Activated CD4-positive, alpha-beta T cell treated with anti-CD3 and anti-CD28 coated beads, Interleukin-2, amount 50 U/mL, for 1 hour (primary cell): ENCODE data around the gene TMOD3.
"Not testable (repeated sequence)": the region's sequence is repeated elsewhere in the genome, so short reads cannot be mapped to it uniquely, and the experiment has no call there.

Experiments used
- DNase-seq: peaks from one replicate; pipeline ENCODE4 v3.0.0-alpha.2; 2020

The TMOD3 gene

GRCh38 chr15:51829376-51830275 is at the start of gene TMOD3:
TSS of gene TMOD3 (plus strand) at chr15:51829653. CDS start at chr15:51862885, 33,232 bp downstream.
- DNase-seq: peak; percentile 88

DNA sequence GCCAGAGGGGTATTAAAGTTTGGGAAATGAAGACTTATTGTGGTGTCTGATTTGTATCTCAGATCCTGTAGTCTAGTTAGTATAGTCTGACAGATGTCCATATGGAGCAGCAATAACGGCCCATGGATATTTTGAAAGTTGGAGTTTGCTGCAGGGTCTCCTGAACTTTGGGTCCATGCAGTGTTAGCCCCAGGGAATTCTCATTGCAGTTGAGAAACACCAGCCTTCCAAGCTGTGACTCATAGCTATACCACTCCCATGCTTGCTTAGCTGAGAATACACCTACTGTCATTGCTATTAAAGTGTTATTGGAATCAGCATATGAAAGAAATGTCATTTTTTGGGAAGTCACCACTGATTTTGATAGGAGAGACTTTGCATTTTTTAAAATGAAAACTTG is 48.8 kb upstream of the TMOD3 start:
- DNase-seq: no peak

DNA sequence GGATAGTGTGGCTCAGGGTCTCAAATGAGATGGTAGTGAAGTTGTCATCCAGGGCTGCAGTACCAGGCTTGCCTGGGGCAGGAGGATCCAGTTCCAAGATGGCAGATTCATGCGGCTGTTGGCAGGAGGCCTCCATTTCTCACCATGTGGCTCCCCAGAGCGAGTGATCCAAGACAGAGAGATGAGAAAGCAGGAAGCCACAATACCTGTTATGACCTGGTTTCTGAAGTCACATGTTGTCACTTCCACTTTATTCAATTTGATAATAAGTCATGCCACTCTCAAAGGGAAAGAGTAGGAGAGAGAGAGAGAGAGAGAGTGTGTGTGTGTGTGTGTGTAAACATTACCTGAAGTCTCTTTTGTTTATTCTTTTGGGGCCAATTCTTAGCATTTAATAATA is 47.9 kb upstream of the TMOD3 start:
- no peak for DNase-seq

DNA sequence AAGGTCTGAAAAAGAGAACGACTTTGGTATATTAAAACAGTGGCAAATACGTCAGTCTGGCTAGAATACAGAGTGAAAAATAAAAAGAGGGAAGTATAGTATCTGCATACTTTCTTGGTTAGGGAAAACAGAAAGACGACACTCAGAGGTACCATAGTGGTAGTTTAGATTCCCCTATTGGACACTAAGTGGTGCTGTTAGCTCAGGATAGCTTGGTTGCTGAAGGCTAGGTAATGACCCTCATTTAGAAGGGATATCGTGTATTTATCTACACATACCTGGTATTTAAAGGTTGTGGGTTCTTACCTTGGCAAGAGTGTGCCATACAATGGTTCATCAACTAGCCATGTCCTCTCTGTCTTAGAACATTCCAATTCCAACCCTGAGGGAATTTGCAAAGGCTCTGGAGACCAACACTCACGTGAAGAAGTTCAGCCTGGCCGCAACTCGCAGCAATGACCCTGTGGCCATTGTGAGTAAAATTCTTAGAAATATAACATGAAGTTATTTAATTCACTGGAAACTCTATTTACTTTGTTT is 47.0 kb upstream of the TMOD3 start:
- DNase-seq: no peak

DNA sequence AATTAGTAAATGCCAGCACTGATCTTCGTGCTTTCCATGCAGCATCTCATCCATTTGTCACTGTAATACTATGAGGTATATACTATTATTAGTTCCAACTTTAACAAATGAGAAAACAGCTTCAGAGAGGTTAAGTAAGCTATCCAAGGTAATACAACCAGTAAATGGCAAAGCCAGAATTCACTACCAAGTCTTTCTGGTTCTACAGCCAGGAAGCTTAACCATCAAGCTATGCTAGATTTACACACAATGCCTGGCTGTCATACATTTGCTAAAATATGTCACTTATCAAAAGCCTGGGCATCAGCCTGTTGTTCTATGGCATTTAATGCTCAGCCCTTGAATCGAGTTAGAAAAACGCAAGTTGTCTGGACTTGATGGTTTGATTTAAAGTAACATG is 45.5 kb upstream of the TMOD3 start:
- DNase-seq: no peak

GRCh38 chr15:51787130-51787529 is 42.3 kb upstream of the TMOD3 start:
- not testable (repeated sequence) for DNase-seq

DNA sequence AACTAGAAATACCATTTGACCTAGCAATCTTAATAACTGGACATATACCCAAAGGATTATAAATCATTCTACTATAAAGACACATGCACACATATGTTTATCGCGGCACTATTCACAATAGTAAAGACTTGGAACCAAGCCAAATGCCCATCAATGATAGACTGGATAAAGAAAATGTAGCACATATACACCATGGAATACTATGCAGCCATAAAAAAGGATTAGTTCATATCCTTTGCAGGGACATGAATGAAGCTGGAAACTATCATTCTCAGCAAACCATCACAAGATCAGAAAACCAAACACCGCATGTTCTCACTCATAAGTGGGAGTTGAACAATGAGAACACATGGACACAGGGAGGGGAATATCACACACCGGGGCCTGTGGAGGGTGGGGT is 37.0 kb upstream of the TMOD3 start:
- not testable (repeated sequence) for DNase-seq

- DNase-seq: no peak
Measured at GRCh38 chr15:51793521-51794305, 35.7 kb upstream of the TMOD3 start.

GRCh38 chr15:51796847-51797401 is 32.5 kb upstream of the TMOD3 start:
- DNase-seq: no peak

DNA sequence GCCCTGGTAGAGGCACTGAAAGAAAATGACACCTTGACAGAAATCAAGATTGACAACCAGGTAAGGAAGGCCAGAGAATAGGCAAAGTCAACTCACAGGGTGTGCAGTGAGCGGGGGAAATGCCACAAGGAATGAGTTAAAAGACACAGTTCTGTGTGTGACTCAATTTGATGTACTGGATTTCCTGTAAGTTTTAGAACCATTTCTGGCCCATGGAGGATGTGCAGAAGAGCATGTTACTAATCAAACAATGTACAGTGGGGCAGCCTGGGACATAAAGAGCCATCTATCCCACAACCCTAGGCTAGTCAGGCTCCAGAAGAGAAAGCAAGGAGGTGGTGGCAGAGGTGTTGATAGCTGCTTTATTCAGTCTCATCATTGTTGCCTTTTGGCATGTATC is 31.2 kb upstream of the TMOD3 start:
- DNase-seq: no peak

- DNase-seq: no peak
Measured at GRCh38 chr15:51799282-51800252, 29.9 kb upstream of the TMOD3 start.

DNA sequence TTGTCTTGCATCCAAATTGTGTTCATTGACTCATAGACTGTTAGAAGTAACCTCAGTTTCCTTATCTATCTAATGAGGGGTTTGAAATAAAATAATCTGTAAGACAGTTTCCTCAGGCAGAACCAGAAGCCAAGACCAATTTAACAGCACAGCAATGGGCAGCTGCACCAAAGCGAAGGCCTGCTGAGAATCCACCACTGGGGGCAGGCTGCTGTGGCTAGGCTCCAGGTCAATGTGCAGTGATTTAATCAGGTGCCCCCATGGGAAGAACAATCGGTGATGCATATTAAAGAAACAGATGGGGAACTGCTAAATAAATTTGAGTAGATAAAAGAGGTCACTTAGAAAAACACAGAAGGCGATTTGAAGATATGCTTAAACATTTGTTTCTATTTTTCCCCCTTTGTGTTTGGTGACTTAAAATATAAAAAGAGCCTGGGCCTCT is 28.0 kb upstream of the TMOD3 start:
- no peak for DNase-seq

- DNase-seq: no peak
Measured at GRCh38 chr15:51802593-51802992, 26.9 kb upstream of the TMOD3 start.

GRCh38 chr15:51803965-51804364 is 25.5 kb upstream of the TMOD3 start:
- no peak for DNase-seq

- no peak for DNase-seq
Measured at GRCh38 chr15:51806123-51806522, 23.3 kb upstream of the TMOD3 start.

DNA sequence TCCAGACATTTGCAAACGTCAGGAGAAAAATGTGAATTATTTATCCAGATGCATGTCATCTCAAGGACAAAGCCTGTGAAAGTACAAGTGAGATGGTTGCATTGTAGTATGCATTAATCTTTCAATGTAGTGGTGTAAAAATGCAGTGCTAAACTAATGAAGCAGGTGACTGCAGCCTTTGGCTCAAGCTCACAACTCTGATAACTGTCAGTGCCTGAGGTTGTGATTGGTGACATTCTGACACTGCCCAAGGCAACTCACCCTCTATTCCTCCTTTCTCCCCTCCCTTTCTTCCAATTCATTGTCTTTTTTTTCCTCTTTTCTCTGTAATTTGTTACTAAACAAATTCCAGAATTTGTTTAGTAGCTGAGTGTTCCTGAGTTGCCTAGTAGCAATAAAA is 20.0 kb upstream of the TMOD3 start:
- DNase-seq: no peak

DNA sequence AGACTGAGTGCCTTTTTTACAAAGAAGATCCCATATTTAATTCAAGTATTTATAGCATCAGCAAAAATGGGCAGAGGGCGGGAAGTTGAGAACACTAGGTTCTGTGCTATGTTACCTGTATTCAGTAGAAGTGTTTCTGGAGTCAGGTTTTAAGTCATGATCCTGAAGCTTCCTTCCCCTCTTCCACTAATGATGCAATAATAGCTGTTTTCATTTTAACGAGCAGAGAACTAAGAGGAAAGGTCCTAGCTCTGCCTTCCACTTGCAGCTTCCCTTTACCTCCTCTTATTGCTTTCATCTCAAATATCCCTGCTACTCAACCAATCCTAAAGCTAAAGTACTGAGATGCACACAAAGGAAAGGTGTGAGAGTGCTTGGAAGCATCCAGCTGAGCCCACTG is 16.9 kb upstream of the TMOD3 start:
- no peak for DNase-seq

DNA sequence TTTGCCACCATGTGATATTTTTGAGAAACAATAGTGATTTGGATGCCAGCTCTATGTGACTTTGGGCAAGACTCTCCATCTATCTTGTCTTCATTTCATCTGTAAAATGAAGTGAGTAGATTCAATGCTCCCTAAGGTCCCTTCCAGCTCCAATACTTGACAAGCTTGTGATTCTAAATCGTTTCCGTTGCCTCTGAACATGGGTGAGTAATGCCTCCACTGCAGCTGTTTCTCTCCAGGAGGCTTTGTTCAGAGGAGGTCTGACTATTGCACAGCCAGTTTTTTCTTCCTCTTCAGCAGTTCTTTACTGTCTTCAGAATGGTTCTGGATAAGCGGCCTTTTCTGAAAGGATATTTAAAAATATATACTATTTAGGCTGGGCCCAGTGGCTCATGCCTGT is 14.8 kb upstream of the TMOD3 start:
- DNase-seq: no peak

DNA sequence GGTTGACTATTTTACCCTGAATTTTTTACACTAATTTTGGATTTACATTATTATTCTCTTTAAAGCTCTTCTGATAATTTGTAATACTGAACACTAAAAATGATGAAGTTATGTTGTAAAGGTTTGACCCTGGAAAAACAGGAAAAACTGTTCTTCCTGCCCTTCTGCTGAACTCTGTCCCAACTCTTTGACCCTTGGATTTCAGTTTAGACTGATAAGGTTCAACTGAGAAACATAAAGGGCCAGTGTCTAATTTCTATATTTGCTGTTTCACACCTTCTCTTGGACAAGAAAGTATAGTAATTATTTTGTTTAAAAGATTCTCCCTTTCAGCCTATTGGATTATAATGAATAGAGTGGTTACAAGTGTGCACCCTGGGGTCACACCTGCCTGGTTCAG is 12.8 kb upstream of the TMOD3 start:
- DNase-seq: no peak

- DNase-seq: no peak
Measured at GRCh38 chr15:51818150-51818549, 11.3 kb upstream of the TMOD3 start.

GRCh38 chr15:51825698-51826097 is 3.8 kb upstream of the TMOD3 start:
- no peak for DNase-seq
